Measurements from ENCODE around the gene RANBP9.
A peak's percentile ranks its signal among the peaks of the same experiment; 100 is the strongest.

Gene RANBP9

DNA sequence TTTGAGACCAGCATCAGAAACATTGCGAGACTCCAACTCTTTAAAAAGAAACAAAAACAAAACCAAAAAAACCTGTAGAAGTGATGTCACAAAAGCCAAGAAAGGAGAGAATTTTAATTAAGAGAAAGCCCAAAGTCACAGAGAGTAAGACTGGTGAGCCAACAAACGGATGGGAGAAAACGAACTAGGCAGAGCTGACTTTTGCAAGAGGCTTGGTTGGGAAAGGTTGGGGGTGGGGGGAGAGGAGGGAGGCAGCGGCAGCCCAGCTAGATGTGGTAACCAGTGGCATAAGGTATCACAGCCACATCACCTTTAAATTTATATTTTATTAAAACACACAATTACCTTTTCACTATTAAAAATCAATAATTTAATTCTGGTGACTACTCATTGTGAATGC is 73.0 kb downstream of the RANBP9 start:
- H3K27ac ChIP-seq: no peak overlapping the region
- TF ChIP-seq, protein P1, sequence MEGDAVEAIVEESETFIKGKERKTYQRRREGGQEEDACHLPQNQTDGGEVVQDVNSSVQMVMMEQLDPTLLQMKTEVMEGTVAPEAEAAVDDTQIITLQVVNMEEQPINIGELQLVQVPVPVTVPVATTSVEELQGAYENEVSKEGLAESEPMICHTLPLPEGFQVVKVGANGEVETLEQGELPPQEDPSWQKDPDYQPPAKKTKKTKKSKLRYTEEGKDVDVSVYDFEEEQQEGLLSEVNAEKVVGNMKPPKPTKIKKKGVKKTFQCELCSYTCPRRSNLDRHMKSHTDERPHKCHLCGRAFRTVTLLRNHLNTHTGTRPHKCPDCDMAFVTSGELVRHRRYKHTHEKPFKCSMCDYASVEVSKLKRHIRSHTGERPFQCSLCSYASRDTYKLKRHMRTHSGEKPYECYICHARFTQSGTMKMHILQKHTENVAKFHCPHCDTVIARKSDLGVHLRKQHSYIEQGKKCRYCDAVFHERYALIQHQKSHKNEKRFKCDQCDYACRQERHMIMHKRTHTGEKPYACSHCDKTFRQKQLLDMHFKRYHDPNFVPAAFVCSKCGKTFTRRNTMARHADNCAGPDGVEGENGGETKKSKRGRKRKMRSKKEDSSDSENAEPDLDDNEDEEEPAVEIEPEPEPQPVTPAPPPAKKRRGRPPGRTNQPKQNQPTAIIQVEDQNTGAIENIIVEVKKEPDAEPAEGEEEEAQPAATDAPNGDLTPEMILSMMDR (conservative IDR thresholded peaks at IDR 0.05): no peak
- no peak for TF ChIP-seq ZFX (IDR thresholded peaks at IDR 0.05)

DNA sequence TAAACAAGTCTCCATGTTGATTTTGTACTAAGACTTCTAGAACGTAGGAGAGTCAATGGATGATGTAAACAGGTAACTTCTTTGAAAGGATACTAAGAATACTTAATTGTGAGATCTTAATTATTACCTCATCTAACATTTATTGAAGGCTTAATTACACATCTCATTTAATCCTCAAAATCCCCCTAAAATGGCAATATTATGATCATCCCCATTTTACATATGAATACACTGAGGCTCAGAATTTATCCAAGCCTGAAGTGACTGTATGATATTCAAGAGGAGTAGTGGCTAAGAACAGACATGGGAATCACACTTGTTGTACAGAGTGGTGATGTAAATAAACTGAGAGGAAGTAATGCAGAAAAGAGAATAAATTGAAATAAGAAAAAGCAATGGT is 73.6 kb downstream of the RANBP9 start:
- TF ChIP-seq, protein P1 (conservative IDR thresholded peaks at IDR 0.05): no peak
- no peak for TF ChIP-seq ZFX (IDR thresholded peaks at IDR 0.05)
- no peak overlapping the region for H3K27ac ChIP-seq

DNA sequence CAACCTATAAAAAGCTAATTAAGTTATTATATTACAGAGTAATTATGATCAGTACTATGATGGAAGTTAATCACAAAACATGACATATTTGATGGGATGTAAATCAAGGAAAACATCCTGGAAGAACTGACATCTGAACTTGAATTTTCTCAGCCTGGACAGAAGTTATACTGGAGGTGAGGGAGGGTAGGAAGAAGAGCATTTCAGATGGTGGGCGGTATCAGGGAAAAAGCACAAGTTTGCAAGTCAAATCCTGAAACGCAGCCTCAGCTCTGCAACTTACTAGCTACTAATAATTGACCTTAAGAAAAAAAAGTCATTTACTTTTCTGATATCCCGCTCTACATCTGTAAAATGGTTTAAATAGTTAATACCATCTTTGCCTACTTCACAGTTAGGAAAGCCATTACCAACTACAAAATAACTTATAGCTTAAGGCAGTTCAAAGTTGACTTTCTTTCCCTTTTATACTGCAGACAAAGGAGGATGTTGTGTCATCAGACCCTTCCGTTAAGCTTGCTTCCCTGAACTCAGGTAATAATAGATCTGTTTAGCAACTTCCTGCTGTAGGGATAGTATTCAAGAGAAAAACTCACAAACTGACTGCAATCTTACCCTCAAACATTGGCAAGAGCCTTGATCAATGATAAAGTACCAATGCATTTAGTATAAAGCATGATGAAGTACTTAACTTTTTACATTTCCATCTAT is 75.5 kb downstream of the RANBP9 start:
- H3K27ac ChIP-seq: no peak overlapping the region
- TF ChIP-seq, protein P1 (conservative IDR thresholded peaks at IDR 0.05): no peak
- no peak for TF ChIP-seq ZFX (IDR thresholded peaks at IDR 0.05)

DNA sequence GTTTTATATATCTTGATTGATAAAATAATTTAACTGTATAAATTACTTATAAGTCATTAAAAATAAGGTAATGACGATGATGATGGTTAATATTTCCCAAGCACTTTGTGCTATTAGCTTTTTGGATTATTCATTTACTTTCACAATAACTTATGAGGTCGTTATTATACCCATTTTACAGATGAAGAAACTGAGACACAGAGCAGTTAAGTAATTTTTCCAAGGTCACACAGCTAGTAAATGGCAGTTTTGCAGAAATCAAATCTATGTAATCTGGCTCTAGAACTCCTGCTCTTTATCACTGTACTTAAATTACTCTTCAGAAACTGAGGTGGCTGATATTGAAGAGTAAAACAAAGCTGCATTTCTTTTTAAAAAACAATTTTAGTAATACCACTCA is 78.3 kb downstream of the RANBP9 start:
- H3K27ac ChIP-seq: no peak overlapping the region
- no peak for TF ChIP-seq ZFX (IDR thresholded peaks at IDR 0.05)
- TF ChIP-seq, protein P1 (conservative IDR thresholded peaks at IDR 0.05): no peak

DNA sequence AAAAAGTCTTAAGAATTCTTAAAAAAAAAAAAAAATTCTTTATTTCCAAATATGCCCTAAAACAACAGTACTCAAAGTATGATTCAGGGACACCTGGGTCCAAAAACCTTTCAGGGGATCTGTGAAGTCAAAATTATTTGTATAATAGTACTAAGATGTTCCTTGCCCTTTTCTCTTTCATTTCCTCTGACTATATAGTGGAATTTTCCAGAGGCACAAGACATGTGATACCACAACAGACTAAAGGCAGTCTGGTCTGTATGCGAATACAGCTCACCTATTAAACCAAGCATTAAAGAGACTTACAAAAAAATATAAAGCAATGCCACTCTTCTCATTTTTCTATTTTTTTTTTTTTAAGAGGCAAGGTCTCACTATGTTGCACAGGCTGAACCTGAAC is 81.1 kb downstream of the RANBP9 start:
- TF ChIP-seq, protein P1 (conservative IDR thresholded peaks at IDR 0.05): no peak
- TF ChIP-seq ZFX (IDR thresholded peaks at IDR 0.05): no peak

DNA sequence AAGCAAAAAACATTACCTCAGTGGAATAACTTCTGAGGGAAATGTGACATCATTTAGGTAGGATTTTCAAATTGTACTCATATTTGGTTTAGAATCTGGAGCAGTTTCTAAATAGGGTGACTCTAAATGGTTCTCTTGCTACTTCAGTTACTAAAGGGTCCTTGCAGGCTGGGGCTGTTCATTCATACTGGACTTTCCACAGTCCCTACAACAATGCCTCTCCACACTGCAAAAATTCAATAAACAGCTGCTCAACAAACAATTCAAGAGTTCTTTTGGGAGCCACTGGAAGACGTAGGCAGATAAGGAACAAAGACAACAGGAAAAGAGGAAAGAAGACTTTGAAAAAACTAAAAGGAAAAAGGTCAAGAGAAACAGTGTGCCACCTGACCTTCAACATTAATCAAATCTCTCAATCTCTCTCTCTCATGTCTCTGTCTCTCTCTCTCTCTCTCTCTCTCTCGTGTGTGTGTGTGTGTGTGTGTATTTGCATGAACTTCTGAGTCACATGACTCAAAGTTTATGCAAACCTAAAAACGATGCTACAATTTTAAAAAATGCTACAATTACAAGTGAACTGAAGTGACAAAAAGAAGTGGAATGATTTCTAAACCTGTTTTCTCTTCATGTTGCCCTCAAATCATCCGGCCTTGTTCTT is 82.0 kb downstream of the RANBP9 start:
- H3K27ac ChIP-seq: no peak overlapping the region
- no peak for TF ChIP-seq ZFX (IDR thresholded peaks at IDR 0.05)
- TF ChIP-seq, protein P1 (conservative IDR thresholded peaks at IDR 0.05): no peak

More for the DNA sequence above, 81.1 kb downstream of the RANBP9 start:
- H3K27ac ChIP-seq: no peak overlapping the region

DNA sequence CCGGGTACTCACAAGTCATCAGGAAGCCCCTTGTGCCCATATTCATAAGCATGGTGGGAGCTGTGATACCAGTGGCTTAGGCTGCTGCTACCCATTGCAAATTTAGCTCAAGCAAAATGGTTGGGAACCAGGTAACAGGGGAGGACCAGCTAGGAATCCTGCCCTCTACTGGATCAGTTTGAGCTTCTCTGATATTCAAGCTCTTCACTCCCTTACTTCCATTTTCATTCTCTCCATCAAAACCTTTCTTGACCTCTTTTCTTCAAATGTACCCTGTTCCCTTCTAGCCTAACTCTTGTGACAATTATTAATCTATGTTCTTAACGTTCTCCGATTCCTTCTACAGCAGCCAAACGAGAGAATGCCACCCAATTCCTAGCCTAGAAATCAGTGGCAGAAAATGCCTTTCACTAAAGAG is 86.8 kb downstream of the RANBP9 start:
- TF ChIP-seq ZFX (IDR thresholded peaks at IDR 0.05): no peak
- TF ChIP-seq, protein P1 (conservative IDR thresholded peaks at IDR 0.05): peak; percentile 78
- no peak overlapping the region for H3K27ac ChIP-seq

Data from C4-2B (cell line).